Endodermal cell (in vitro differentiated cells): Measurements from ENCODE around the gene PLCL2. TPM values are rescaled to one million over a fixed set of nuclear protein-coding genes. Genes with fewer than 3 reads are reported as not detected.
A peak's percentile ranks its signal among the peaks of the same experiment; 100 is the strongest.
"Not testable (repeated sequence)": the region's sequence is repeated elsewhere in the genome, so short reads cannot be mapped to it uniquely, and the experiment has no call there.

ENCODE experiments used
- DNase-seq: peaks from one replicate; pipeline ENCODE4 v3.0.0-alpha.2; 2017
- H3K27ac ChIP-seq: 2 replicates; pipeline ENCODE4 v1.5.1; 2013; ENCODE audit warnings: mild to moderate bottlenecking, low read depth, low read length, moderate library complexity
- H3K27me3 ChIP-seq: 2 replicates; pipeline ENCODE4 v1.6.1; 2013; ENCODE audit warnings: mild to moderate bottlenecking, low read length, moderate library complexity; ENCODE audit not compliant: insufficient read depth, control insufficient read depth, poor library complexity, severe bottlenecking
- H3K36me3 ChIP-seq: 2 replicates; pipeline ENCODE4 v1.7.0; 2013; ENCODE audit warnings: mild to moderate bottlenecking, low read length, moderate library complexity; ENCODE audit not compliant: control insufficient read depth, insufficient read depth
- H3K4me1 ChIP-seq: one replicate; pipeline ENCODE4 v1.7.0; 2013; ENCODE audit warnings: low read length; ENCODE audit not compliant: control insufficient read depth, insufficient read depth
- H3K4me3 ChIP-seq: 2 replicates; pipeline ENCODE4 v1.5.1; 2013; ENCODE audit warnings: mild to moderate bottlenecking, low read length, moderate library complexity
- H3K9ac ChIP-seq: 2 replicates; pipeline ENCODE4 v1.6.1; 2013; ENCODE audit warnings: mild to moderate bottlenecking, low read length, moderate library complexity; ENCODE audit not compliant: poor library complexity, severe bottlenecking; ENCODE audit errors: extremely low read depth
- H3K9me3 ChIP-seq: 2 replicates; pipeline ENCODE4 v1.6.1; 2013; ENCODE audit warnings: mild to moderate bottlenecking, low read length, moderate library complexity; ENCODE audit not compliant: control insufficient read depth
- H3K27ac Mint-ChIP-seq: 2 replicates; pipeline ENCODE4 v1.8.0; 2020; ENCODE audit warnings: mixed read lengths
- H3K27me3 Mint-ChIP-seq: 2 replicates; pipeline ENCODE4 v1.8.0; 2021; ENCODE audit warnings: mild to moderate bottlenecking, mixed read lengths; ENCODE audit not compliant: insufficient read depth
- H3K36me3 Mint-ChIP-seq: 2 replicates; pipeline ENCODE4 v1.8.0; 2020; ENCODE audit warnings: low read depth, mixed read lengths
- H3K4me1 Mint-ChIP-seq: 2 replicates; pipeline ENCODE4 v1.8.0; 2020; ENCODE audit warnings: mixed read lengths
- H3K4me3 Mint-ChIP-seq: 2 replicates; pipeline ENCODE4 v1.8.0; 2020; ENCODE audit warnings: mild to moderate bottlenecking, moderate library complexity, mixed read lengths
- H3K9me3 Mint-ChIP-seq: 2 replicates; pipeline ENCODE4 v1.8.0; 2020; ENCODE audit warnings: mild to moderate bottlenecking, mixed read lengths
- WGBS, 2 experiments: methylation state at CpG; one replicate each; pipeline versions ENCODE4 v1.1.5 to v1.1.7; 2013; ENCODE audit warnings: missing lambda C conversion rate in 2 of 2, mixed read lengths in 1 of 2; ENCODE audit not compliant: insufficient coverage in 1 of 2, insufficient read length in 1 of 2; 5-methylcytosine and 5-hydroxymethylcytosine counted together
- total RNA-seq, 2 donors: library from RNA; stranded (reverse); fragmentation: NEBNext Ultra II Directional in 1 of 2; extraction: Animal tissue kit (Norgen Biotek cat#: 25700) in 1 of 2; gene quantifications; 2 replicates in 1 of 2; 3 replicates in 1 of 2; pipeline ENCODE4 v1.2.1, GENCODE V29; 2021
- TF ChIP-seq, protein P1 (sequence below): fragments of 200-600 bp; sonication (generic); conservative IDR thresholded peaks from 2 replicates; pipeline ENCODE4 v1.5.0; 2021; ENCODE audit warnings: antibody characterized with exemption, mild to moderate bottlenecking

Gene PLCL2
- total RNA-seq, 2 donors from 2014 or later: 4.2 to 6.9 TPM

DNA sequence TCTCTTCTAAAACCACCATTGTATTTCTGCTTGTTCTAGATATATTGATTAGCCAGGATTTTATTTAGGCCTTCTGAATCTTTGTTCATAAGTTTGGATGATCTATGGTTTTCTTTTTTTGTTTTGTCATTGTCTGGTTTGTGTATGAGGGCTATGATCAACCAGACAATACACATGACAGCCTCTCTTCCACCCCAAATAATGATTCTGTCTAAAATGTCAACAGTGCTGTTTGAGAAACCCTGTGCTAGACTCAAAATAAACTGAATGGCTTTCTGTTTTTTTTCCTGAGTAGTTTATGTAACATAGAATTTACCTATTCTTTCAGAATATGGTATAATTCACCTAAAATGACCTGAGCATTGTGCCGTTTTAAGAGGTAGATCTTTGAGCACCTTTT, 66.1 kb downstream of the PLCL2 start:
- Mint-ChIP-seq H3K4me1 (no peaks in the 10 kb centered on the region), H3K27me3 (peaks cover 15% of the 10 kb centered on the region), H3K4me3 (no peak overlapping the region), H3K36me3 (no peaks in the 10 kb centered on the region), H3K27ac (no peak overlapping the region), H3K9me3 (peaks cover 5% of the 10 kb centered on the region)
- Histone ChIP-seq H3K36me3 (no peaks in the 10 kb centered on the region), H3K9me3 (no peaks in the 10 kb centered on the region), H3K4me1 (no peaks in the 10 kb centered on the region), H3K4me3 (no peak overlapping the region), H3K27ac (no peak overlapping the region), H3K9ac (no peak overlapping the region), H3K27me3 (peaks cover 2% of the 10 kb centered on the region)
- WGBS, 2 experiments: 79% methylated on average over 1 of the region's 1 CpG; no CpG with 5 or more reads in 1 of the 2 experiments
- no peak for DNase-seq
- TF ChIP-seq, protein P1, sequence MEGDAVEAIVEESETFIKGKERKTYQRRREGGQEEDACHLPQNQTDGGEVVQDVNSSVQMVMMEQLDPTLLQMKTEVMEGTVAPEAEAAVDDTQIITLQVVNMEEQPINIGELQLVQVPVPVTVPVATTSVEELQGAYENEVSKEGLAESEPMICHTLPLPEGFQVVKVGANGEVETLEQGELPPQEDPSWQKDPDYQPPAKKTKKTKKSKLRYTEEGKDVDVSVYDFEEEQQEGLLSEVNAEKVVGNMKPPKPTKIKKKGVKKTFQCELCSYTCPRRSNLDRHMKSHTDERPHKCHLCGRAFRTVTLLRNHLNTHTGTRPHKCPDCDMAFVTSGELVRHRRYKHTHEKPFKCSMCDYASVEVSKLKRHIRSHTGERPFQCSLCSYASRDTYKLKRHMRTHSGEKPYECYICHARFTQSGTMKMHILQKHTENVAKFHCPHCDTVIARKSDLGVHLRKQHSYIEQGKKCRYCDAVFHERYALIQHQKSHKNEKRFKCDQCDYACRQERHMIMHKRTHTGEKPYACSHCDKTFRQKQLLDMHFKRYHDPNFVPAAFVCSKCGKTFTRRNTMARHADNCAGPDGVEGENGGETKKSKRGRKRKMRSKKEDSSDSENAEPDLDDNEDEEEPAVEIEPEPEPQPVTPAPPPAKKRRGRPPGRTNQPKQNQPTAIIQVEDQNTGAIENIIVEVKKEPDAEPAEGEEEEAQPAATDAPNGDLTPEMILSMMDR: no peak

DNA sequence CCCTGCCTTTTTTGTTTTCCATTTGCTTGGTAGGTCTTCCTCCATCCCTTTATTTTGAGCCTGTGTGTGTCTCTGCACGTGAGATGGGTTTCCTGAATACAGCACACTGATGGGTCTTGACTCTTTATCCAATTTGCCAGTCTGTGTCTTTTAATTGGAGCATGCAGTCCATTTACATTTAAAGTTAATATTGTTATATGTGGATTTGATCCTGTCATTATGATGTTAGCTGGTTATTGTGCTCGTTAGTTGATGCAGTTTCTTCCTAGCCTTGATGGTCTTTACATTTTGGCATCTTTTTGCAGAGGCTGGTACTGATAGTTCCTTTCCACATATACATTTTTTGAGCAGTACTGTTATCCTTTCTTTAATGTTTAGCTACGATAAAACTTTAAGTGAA, 73.1 kb downstream of the PLCL2 start:
- Mint-ChIP-seq H3K4me1 (peaks cover 16% of the 10 kb centered on the region), H3K27me3 (peaks cover 37% of the 10 kb centered on the region)
- 92% methylated on average over 2 of the region's 3 CpGs; no CpG with 5 or more reads in 1 of the 2 experiments for WGBS, 2 experiments
- not testable (repeated sequence) for H3K4me3 ChIP-seq, H3K27ac ChIP-seq, H3K4me1 ChIP-seq, H3K36me3 Mint-ChIP-seq, H3K9me3 ChIP-seq, H3K9me3 Mint-ChIP-seq, H3K36me3 ChIP-seq, H3K27ac Mint-ChIP-seq, H3K9ac ChIP-seq, DNase-seq, H3K4me3 Mint-ChIP-seq
- peaks cover 23% of the 10 kb centered on the region for H3K27me3 ChIP-seq

DNA sequence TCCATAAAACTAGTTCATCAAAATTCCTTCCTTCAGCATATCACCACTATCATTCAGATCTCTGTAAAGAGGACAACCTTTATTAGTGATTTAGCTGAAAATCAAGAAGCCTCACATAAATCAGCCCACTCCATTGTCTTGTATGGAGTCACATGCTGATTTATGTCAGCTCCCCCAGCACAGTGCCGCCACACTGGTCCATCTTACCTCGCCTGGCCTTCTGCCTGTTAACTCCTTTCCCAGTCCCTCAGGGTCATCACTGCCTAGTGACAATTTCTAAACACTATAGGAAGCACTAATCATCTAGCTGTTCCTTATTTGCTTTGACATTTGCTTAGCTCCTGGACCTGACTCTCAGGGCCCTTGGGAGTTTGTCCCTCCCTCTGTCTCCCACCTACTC, 75.4 kb downstream of the PLCL2 start:
- Histone ChIP-seq H3K27me3 (peaks cover 23% of the 10 kb centered on the region), H3K9me3 (no peaks in the 10 kb centered on the region), H3K9ac (no peak overlapping the region), H3K4me3 (no peak overlapping the region), H3K4me1 (no peaks in the 10 kb centered on the region), H3K27ac (no peak overlapping the region), H3K36me3 (no peaks in the 10 kb centered on the region)
- Mint-ChIP-seq H3K9me3 (peaks cover 4% of the 10 kb centered on the region), H3K27me3 (peaks cover 38% of the 10 kb centered on the region), H3K4me1 (peaks cover 16% of the 10 kb centered on the region), H3K36me3 (no peaks in the 10 kb centered on the region), H3K4me3 (no peak overlapping the region), H3K27ac (no peak overlapping the region)
- WGBS, 2 experiments: 91 to 93% methylated on average over 2 of the region's 2 CpGs
- no peak for DNase-seq
- TF ChIP-seq, protein P1: no peak

DNA sequence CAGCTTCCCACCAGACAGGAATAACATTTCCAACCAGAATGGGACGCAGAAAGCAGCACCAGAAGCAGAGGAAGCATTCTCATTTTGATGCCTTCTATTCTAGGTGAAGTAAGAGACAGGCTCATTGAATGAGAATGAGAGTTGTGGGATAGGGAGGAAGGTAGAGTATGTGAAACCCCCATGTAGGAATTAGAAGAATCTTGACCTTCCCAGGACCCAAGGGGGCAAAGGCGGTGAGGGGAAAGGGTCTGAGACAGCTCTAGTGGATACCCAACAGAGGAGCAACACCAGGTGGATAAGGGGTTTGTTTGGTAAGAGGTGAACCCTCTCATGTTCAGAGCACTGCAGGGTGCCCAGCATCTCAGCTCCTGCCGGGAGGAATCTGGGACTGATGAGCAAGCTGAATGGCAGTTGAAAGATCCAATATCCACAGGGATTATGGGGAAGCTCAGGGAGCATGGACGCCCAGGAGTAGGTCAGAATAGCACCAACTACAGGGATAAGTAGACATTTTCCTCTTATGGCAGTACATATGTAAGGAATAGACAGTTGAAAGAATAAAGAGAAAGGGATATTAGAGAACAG, 77.0 kb downstream of the PLCL2 start:
- TF ChIP-seq, protein P1: no peak
- Histone ChIP-seq H3K4me1 (no peaks in the 10 kb centered on the region), H3K9me3 (no peaks in the 10 kb centered on the region), H3K36me3 (no peaks in the 10 kb centered on the region), H3K27me3 (peaks cover 23% of the 10 kb centered on the region), H3K9ac (no peak overlapping the region), H3K27ac (no peak overlapping the region), H3K4me3 (no peak overlapping the region)
- Mint-ChIP-seq H3K36me3 (no peaks in the 10 kb centered on the region), H3K4me3 (no peak overlapping the region), H3K27ac (no peak overlapping the region), H3K4me1 (peaks cover 16% of the 10 kb centered on the region), H3K27me3 (peaks cover 38% of the 10 kb centered on the region), H3K9me3 (peaks cover 7% of the 10 kb centered on the region)
- 68 to 72% methylated on average over 4 of the region's 4 CpGs for WGBS, 2 experiments
- DNase-seq: peak; percentile 75
